K562 (cell line): ENCODE results near the gene RNF13.

Experiments used
- ARHGAP35 ChIP-seq: fragments of 450-650 bp; IDR thresholded peaks from 2 replicates; pipeline ENCODE4 v1.6.1; 2018; ENCODE audit not compliant: partially characterized antibody
- CAMTA2 ChIP-seq: fragments of 250-450 bp; sonication (Bioruptor Pico); conservative IDR thresholded peaks from 2 replicates; pipeline ENCODE4 v1.5.1; 2022
- FOS ChIP-seq: IDR thresholded peaks from 3 replicates; pipeline ENCODE4 v1.6.1; 2011; ENCODE audit not compliant: insufficient read length; ENCODE audit errors: extremely low read depth
- FOXK2 ChIP-seq, 2 experiments: fragments of 450-650 bp; IDR thresholded peaks in 1 of 2; conservative IDR thresholded peaks in 1 of 2; 2 replicates each; pipeline ENCODE4 v1.6.1; 2016; ENCODE audit warnings: low read depth in 2 of 2, mild to moderate bottlenecking in 1 of 2
- FOXM1 ChIP-seq, 2 experiments: fragments of 450-650 bp in 1 of 2; sonication (generic) in 1 of 2; formaldehyde crosslinking in 1 of 2; IDR thresholded peaks; 2 replicates each; pipeline versions ENCODE4 v1.6.1 to v1.9.0; 2017 to 2022; ENCODE audit warnings: low read depth in 2 of 2, mild to moderate bottlenecking in 2 of 2, missing genetic modification reagents in 1 of 2, moderate library complexity in 1 of 2
- MAZ ChIP-seq, 2 experiments: fragments of 450-650 bp in 1 of 2; sonication (generic) in 1 of 2; formaldehyde crosslinking; IDR thresholded peaks in 1 of 2; conservative IDR thresholded peaks in 1 of 2; 2 replicates each; pipeline versions ENCODE4 v1.4.0 to v1.5.0; 2020; ENCODE audit warnings: mild to moderate bottlenecking in 1 of 2, missing genetic modification reagents in 1 of 2
- MCM3 ChIP-seq: fragments of 450-650 bp; IDR thresholded peaks from 2 replicates; pipeline ENCODE4 v1.6.1; 2016
- SMAD2 ChIP-seq: fragments of 150-350 bp; IDR thresholded peaks from 2 replicates; pipeline ENCODE4 v1.6.1; 2014; ENCODE audit warnings: low read depth, mild to moderate bottlenecking, low read length
- ZNF146 ChIP-seq: IDR thresholded peaks from one replicate; pipeline ENCODE4 v1.6.1; 2018; ENCODE audit warnings: missing compliant biosample characterization; ENCODE audit not compliant: unreplicated experiment

DNA sequence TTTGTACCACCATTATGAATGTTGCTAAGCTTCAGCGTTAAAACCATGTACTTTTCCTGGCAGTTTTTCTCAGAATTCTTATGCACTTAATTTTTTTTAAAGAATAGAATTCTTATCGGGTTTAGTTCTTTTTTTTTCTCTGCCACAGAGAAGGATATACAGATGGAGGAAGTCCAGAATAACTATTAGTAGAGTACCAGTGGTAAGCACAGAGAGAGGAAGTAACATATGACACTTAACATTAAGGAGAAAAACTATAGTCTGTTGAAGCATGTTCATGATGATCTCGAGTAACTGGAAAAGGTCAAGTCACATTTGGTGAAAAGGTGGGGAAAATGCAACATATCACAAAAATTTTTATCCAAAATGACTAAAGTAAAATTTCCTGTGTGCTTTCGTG lies 68.9 kb downstream of the RNF13 start:
- TF ChIP-seq FOXM1 (IDR thresholded peaks at IDR 0.05; ENCODE audit: low read depth) (no peak), FOXM1 (CRISPR knock-in tag; IDR thresholded peaks at IDR 0.05; ENCODE audit: low read depth) (no peak), CAMTA2 (CRISPR knock-in tag) (no peak), MAZ (CRISPR knock-in tag; conservative IDR thresholded peaks at IDR 0.05 in 1 of 2, IDR thresholded peaks at IDR 0.05 in 1 of 2) (no peak), FOXK2 (conservative IDR thresholded peaks at IDR 0.05 in 1 of 2, IDR thresholded peaks at IDR 0.05 in 1 of 2; ENCODE audit: low read depth in 2 of 2) (no peak), MCM3 (no peak), ARHGAP35 (no peak), ZNF146 (CRISPR knock-in tag) (no peak), SMAD2 (no peak), FOS (no peak)
